HG03066 (cell line): ENCODE data around the gene OGFR.

Experiments
- ATAC-seq: cut with Tn5 transposase; IDR thresholded peaks from one replicate; pipeline ENCODE4 v1.9.1; 2021; ENCODE audit warnings: low read depth; ENCODE audit not compliant: unreplicated experiment

OGFR gene

GRCh38 chr20:62797671-62798532 lies 6.7 kb upstream of the OGFR start:
- no peak for ATAC-seq

GRCh38 chr20:62799036-62799435 lies 5.6 kb upstream of the OGFR start:
- ATAC-seq: no peak

GRCh38 chr20:62799459-62799858 lies 5.2 kb upstream of the OGFR start:
- no peak for ATAC-seq

GRCh38 chr20:62799873-62800272 lies 4.8 kb upstream of the OGFR start:
- no peak for ATAC-seq

- ATAC-seq: no peak
Measured at GRCh38 chr20:62800314-62801259, 4.0 kb upstream of the OGFR start.

GRCh38 chr20:62801284-62802010 lies 3.2 kb upstream of the OGFR start:
- ATAC-seq: no peak

- ATAC-seq: no peak
Measured at GRCh38 chr20:62802026-62802712, 2.5 kb upstream of the OGFR start.

GRCh38 chr20:62804021-62804626 lies 511 bp upstream of the OGFR start:
- ATAC-seq: no peak

- ATAC-seq: no peak
Measured at GRCh38 chr20:62805155-62805710, 598 bp downstream of the OGFR start.

- no peak for ATAC-seq
Measured at GRCh38 chr20:62805711-62806382, 1.2 kb downstream of the OGFR start.

- no peak for ATAC-seq
Measured at GRCh38 chr20:62806383-62807050, 1.9 kb downstream of the OGFR start.

GRCh38 chr20:62807444-62808210 lies 3.0 kb downstream of the OGFR start:
- ATAC-seq: no peak

- no peak for ATAC-seq
Measured at GRCh38 chr20:62808211-62808865, 3.7 kb downstream of the OGFR start.

GRCh38 chr20:62809530-62810428 lies 5.1 kb downstream of the OGFR start:
- no peak for ATAC-seq

GRCh38 chr20:62811320-62811719 lies 6.7 kb downstream of the OGFR start:
- no peak for ATAC-seq

- no peak for ATAC-seq
Measured at GRCh38 chr20:62811720-62812119, 7.1 kb downstream of the OGFR start.
